Right lung (tissue), 5 donors: ENCODE measurements around the gene SERPINF2. TPM values are rescaled to one million over a fixed set of nuclear protein-coding genes. Genes with fewer than 3 reads are reported as not detected.
"Not testable (repeated sequence)": the region's sequence is repeated elsewhere in the genome, so short reads cannot be mapped to it uniquely, and the experiment has no call there.

Source experiments
- DNase-seq, 2 donors: peaks; one replicate each; pipeline ENCODE4 v3.0.0-alpha.2; 2013
- polyA plus RNA-seq, 5 donors: library from polyadenylated mRNA; unstranded; fragments of 120-200 nt; gene quantifications; one replicate each; pipeline versions ENCODE4 v1.2.1 to v1.2.3, GENCODE V29; 2013; ENCODE audit warnings: inconsistent platforms in 1 of 5, low replicate concordance in 1 of 5; ENCODE audit not compliant: insufficient read length in 5 of 5, insufficient read depth in 1 of 5

SERPINF2 gene
- polyA plus RNA-seq, 5 donors = 2.5 to 6.0 (median 3.5) TPM

DNA sequence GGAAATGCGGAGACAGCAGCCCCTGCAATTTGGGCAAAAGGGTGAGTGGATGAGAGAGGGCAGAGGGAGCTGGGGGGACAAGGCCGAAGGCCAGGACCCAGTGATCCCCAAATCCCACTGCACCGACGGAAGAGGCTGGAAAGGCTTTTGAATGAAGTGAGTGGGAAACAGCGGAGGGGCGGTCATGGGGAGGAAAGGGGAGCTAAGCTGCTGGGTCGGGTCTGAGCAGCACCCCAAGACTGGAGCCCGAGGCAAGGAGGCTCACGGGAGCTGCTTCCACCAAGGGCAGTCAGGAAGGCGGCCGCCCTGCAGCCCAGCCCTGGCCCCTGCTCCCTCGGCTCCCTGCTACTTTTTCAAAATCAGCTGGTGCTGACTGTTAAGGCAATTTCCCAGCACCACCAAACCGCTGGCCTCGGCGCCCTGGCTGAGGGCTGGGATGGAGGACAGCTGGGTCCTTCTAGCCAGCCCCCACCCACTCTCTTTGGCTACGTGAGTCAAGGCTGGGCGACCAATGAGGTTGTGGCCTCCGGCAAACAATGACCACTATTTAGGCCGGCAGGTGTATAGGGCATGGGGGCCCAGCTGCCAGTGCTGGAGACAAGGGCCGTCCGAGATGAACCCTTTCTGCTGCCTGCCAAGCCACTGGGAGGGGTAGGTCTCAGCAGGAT lies 19.7 kb downstream of the SERPINF2 start:
- DNase-seq = no peak

DNA sequence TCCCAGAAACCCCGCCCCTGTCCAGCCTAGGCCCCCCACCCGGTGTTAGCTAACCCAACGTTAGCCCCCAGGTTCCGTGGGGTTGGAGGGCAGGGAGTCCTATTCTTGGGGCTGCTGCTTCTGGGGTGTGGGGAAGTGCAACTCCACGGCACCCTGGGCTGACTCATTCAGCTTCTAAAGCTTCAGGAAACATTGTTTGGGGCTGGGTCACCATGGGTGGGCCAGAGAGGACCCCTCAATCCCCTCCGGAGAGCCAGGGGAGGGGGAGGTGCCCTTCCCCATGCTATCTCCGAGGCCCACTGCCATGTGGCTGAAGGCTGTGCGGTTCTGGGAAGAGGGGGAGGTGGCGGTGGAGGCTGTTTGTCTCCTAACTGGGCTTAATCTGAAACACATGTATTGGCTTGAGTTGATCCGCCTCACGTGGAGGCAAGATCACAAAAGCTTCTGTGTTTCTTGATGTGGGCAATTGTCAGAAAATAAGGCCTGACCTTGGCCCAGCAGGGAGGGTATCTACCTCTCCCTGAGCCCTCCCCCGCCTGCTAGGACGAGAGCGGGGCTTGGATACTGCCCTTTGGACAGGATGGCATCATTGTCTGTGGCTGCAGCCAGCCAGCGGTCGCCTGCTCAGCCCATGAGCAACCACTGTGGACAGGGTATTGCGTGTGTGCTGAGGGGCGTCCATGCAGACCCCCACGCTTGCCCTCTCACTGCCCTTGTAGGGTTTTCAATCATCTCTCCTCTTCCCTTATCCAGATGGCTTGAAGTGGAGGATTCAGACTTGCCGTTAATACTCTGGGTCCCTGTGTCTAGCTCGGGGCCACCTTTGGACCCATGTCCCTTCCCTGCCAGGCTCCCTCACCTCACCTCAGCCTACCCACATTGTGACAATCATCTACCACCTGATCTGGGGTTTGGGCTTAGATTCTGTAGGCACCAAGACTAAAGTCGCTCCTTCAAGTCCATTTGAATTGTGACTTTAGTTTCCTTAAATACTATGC lies 20.5 kb downstream of the SERPINF2 start:
- no peak for DNase-seq

DNA sequence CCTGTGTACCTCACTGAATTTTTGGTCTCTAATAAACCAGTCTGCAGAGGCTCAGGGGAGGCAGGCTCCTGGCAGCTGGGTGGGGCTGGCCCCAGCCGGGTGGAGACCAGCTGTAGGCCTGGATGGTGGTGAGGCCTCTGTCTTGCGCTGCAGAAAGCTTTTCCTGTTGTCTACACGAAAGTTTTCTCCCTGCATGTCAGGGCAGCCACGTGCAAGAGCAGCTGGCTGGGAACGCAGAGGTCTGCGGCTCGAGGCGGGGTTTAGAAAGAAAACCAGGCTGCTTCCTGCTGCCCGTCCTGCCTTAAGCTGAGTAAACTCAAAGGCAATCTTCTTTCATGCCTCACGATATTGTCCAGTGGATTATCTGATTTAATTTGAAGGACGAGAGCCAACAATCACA lies 21.6 kb downstream of the SERPINF2 start:
- no peak for DNase-seq

DNA sequence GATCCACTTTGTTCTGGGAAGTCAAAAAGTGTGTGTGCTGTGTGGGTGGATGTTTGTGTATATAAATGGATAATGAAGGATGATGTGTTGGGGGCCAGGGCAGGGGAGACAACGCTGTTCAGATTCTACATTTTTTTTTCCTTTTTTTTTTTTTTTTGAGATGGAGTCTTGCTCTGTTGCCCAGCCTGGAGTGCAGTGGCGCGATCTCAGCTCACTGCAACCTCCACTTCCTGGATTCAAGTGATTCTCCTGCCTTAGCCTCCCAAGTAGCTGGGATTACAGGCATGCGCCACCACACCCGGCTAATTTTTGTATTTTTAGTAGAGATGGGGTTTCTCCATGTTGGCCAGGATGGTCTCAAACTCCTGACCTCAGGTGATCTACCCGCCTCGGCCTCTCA lies 22.0 kb downstream of the SERPINF2 start:
- not testable (repeated sequence) for DNase-seq

DNA sequence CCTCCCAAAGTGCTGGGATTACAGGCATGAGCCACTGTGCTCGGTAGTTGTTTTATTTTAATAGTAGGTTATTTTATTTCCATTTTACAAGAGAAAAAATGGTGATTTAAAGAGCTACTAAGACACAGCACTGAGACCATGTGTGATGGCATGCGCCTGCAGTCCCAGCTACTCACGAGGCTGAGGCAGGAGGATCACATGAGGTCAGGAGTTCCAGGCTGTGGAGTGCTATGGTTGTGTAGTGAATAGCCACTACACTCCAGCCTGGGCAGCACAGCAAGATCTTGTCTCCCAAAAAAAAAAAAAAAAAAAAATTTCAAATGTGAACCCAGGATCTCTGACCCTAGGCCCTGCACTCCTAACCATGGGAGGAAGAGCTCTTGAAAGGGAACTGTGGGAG lies 22.9 kb downstream of the SERPINF2 start:
- DNase-seq = no peak

DNA sequence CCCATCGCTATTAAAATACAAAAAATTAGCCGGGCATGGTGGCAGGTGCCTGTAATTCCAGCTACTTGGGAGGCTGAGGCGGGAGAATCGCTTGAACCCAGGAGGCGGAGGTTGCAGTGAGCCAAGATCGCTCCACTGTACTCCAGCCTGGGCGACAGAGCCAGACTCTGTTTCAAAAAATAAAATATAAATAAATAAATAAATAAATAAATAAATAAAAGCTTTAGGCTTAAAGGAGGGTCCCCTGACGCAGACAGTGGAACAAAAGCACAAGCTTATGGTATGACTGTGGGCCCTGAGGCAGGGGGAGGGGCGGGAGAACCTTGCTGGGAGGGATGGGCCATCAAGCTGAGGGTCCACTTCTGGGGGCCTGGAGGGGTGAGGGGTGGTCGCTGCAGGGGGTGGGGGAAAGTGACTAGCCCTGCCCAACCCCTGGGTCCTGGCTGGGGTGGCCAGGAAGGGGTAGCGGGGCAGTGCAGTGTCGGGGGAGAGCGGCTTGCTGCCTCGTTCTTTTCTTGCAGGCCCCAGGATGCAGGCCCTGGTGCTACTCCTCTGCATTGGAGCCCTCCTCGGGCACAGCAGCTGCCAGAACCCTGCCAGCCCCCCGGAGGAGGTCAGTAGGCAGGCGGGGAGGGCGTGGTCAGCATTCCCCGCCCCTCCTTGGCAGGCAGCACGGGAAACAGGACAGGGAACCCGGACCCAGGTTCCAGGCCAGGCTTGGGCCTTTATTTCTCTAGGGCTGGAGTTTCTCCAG lies 23.9 kb downstream of the SERPINF2 start:
- no peak for DNase-seq

DNA sequence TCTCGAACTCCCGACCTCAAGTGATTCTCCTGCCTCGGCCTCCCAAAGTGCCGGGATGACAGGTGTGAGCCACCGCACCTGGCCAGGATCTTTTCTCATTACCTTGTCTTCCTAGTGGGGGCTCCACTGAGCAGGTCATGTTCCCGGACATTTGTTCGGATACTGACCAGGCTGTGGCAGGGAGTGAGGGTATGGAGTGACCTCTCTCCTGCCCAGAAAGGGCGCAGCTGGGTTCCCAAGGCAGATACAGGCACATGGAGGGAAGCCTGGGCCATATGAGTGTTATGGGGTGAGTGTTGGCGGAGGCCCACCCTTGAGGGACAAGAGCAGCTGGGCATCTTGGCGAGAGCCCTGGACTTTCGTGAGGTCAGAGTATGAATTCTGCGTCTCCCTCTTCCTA lies 24.7 kb downstream of the SERPINF2 start:
- no peak for DNase-seq

DNA sequence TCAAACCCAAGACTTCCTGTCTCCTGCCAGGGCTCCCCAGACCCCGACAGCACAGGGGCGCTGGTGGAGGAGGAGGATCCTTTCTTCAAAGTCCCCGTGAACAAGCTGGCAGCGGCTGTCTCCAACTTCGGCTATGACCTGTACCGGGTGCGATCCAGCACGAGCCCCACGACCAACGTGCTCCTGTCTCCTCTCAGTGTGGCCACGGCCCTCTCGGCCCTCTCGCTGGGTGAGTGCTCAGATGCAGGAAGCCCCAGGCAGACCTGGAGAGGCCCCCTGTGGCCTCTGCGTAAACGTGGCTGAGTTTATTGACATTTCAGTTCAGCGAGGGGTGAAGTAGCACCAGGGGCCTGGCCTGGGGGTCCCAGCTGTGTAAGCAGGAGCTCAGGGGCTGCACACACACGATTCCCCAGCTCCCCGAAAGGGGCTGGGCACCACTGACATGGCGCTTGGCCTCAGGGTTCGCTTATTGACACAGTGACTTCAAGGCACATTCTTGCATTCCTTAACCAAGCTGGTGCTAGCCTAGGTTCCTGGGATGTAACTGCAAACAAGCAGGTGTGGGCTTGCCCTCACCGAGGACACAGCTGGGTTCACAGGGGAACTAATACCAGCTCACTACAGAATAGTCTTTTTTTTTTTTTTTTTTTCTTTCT lies 27.3 kb downstream of the SERPINF2 start:
- DNase-seq = no peak

DNA sequence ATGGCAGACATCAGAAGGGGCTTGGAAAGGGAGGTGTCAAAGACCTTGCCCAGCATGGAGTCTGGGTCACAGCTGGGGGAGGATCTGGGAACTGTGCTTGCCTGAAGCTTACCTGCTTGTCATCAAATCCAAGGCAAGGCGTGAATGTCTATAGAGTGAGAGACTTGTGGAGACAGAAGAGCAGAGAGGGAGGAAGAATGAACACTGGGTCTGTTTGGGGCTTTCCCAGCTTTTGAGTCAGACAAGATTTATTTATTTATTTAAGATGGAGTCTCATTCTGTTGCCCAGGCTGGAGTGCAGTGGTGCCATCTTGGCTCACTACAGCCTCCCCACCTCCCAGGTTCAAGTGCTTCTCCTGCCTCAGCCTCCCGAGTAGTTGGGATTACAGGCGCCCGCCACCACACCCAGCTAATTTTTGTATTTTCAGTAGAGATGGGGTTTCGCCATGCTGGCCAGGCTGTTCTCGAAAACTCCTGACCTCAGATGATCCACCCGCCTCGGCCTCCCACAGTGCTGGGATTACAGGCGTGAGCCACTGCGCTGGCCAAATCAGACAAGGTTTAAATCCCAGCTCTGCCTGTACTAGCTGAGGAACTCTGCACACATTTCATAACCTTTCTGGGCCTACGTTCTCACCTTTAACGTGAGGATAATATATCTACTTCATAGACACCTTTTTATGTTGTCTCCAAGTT lies 30.5 kb downstream of the SERPINF2 start:
- DNase-seq = not testable (repeated sequence)

DNA sequence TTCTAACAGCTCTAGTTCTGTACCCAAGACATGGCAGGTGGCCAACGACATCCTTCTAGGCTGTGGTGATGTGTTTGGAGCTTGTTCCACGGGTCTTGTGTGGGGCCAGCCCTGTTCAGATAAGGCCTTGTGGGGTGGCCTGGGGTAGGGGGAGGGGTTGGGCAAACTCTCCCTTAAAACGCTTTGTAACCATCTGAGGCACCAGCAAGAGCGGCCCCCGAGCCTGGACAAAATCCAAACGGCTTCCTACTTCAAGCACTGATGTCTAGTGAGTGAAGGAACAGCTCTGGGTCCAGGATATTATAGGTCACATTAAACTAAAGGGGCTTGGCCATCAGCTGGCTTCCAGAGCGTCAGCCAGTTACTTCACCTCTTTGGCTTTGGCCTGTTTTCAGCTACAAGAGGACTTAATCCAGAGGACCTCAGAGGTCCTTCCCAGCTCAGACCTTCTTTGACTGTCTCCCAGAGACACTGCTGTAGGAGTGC lies 31.1 kb downstream of the SERPINF2 start:
- peak in 1 of 2 donors; percentile 61 for DNase-seq

DNA sequence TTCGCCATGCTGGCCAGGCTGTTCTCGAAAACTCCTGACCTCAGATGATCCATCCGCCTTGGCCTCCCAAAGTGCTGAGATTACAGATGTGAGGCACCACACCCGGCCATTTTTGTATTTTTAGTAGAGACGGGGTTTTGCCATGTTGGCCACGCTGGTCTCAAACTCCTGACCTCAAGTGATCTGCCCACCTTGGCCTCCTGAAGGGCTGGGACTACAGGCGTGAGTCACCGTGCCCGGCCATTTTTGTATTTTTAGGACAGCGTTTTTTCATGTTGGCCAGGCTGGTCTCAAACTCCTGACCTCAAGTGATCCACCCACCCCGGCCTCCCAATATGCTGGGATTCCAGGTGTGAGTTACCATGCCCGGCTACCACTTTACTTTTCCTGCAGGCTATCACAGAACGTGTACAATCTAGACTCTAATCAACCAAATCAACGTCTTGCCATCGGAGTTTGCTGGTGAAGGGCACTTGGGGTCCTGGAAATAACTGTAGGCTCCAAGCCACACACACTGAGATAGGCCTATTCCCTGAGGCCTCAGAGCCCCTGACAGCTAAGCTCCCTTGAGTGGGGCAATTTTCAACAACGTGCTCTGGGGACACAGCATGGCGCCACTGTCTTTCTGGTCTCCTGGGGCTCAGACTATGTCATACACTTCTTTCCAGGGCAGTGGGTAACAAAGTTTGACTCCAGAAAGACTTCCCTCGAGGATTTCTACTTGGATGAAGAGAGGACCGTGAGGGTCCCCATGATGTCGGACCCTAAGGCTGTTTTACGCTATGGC lies 31.9 kb downstream of the SERPINF2 start:
- no peak for DNase-seq

DNA sequence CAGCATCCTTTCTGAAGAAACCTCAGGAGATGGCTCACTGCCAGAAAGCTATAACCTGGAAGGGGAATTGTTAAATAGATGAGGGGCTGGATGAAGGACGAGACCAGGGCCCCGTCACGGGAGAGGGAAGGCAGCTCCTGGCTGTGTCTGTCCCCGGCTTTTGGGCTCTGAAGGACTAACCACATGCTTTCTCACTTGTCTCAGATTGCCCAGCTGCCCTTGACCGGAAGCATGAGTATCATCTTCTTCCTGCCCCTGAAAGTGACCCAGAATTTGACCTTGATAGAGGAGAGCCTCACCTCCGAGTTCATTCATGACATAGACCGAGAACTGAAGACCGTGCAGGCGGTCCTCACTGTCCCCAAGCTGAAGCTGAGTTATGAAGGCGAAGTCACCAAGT lies 33.7 kb downstream of the SERPINF2 start:
- no peak for DNase-seq

DNA sequence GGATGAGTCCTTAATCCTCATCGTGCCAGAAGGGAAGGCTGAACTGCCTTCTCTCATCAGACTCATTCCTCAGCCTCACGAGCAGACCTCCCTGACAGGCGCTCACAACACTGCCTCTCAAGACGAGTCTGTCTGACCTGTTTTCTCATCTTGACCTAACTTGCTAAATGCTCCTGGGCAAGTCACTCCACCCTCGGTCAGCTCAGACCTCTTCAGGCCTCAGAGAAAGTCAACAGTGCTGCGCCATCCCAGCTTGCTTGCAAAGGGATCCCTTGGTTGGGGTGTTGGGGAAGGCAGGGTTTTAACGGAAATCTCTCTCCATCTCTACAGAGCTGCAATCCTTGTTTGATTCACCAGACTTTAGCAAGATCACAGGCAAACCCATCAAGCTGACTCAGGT lies 34.2 kb downstream of the SERPINF2 start:
- no peak for DNase-seq

DNA sequence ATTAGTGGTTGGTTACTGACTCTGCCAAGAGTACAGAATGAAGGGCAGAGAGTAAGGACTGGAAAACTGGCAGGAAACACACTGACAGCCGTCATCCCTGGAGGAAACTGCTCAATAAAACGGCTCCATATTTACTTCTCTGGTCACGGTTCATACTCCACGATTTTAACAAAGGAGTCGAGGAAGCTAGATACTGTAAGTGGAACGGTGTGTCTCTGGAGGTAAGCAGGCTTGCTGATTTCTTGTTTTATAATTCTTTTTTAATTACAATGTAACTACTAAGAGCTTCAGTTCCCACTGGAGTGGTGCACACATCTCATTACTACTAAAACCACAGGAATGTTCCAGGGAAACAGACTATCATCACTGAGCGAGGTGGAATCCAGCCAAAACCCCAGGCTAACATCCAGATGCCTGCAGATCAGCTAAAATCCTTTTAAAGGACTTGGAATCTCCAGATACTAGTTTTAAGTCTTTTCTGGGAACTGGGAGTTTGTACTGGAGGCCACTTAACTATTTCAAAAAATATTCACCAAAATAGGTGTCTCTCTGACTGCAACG lies 37.0 kb downstream of the SERPINF2 start:
- peak; percentile 77 to 80 for DNase-seq

DNA sequence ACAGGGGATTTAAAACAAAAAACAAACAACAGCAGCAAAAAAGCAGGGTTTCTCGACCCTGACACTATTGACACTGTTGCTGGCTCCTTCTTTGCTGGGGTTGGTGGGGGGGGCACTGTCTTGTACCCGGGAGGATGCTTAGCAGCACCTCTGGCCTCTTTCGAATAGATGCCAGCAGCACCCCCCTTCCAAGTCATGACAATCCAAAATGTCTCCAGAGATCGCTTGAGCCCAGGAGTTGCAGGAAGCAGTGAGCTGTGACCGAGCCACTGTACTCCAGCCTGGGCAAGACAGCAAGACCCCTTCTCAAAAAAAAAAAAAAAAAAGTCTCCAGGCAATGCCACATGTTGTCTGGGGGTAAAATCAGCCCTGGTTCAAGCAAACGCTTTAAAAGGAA lies 39.5 kb downstream of the SERPINF2 start:
- no peak for DNase-seq

DNA sequence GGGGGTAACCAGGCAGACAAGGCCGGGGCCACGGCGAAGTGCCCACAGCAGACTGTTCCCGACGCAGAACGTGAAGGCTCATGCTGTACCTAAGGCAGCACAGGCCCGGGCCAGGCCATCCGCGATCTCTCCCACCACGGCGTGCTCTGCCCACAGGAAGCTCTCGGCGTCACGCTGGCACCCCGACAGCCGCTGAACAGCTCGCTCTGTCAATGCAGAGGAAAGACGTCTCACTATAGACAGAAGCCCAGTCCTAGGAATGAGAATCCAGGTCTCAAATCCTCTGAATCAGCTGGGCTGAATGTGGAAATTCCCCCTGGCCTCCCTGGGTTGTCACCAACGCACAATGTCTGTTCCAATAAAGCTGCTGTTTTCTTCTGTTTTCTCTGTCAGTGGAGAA lies 40.6 kb downstream of the SERPINF2 start:
- no peak for DNase-seq

DNA sequence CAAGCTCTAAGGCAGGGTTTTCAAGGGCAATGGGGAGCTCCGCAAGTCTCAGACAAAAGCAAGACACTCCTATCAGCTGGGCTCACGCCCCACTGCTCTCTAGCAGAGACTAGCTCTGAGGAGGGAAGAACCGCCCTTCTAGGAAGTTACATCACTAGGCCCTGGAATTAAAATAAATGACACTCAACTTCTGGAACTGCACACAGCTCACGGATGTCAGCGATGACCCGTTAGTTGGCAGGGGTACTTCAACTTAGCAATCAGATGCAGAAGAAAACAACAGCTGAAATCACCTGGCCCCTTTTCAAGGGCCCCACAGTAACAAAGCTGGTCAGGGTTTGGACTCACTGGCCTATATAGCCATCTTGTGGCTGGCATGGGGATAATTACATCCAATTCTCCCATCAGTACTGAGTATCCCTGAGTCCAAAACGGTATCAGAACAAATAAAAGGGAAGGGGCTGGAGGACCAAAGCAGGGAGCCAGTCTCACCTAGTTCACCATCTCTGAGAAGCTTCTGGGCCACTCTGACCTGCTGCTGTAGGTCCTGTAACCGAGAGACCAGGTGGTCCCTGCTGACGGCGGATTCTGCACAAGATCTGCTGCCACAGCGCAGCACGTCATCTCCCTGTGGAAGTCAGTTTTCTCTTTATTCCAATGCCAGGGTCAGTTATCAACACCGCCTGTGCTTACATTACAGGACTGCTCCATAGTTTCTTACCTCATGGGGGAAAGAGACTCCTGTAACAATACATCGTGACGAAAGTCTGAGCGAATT lies 41.4 kb downstream of the SERPINF2 start:
- DNase-seq = peak; percentile 91 to 92

DNA sequence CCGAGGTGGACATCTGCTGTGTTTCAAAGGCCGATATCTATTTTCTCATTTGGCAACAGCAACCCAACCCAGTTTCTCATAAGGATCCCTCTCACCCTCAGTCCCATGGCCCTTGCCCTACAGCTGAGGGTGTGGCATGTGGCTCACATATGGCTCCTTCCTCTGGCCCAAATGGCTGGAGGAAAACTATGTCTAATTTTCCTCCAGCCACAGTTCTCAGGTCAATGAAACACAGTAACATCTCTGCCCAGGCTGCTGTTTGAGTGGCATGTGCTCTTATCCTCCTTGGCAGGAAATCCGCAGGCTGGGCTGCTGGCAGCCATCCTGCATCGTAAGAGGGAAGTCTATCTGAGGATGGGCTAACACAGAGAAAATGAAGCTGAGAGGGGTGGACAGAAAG lies 43.3 kb downstream of the SERPINF2 start:
- DNase-seq = no peak

DNA sequence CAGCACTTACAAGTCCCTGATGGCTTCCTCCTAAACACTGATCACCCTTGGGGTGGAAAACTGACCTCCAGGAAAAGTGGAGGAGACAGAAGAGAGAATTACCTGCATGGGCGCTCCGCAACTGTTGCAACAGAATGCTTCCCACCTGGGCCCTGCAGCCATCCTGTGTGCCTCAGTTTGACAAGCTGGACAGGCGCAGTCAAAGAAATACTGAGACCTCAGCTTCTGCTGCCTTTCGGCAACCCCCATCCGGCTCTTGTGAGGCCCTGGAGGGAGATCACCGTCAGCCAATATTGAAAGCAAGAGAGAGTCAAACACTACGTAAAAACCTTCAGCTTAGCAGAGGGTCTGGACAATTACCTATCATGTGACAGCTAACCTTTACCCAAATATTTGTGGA lies 44.0 kb downstream of the SERPINF2 start:
- no peak for DNase-seq
